Measurements from ENCODE around the gene GNAZ.
"Not testable (repeated sequence)": the region's sequence is repeated elsewhere in the genome, so short reads cannot be mapped to it uniquely, and the experiment has no call there.

The GNAZ gene

GRCh38 chr22:23070418-23071229 lies at the start of gene GNAZ:
Gene GNAZ, plus strand, starts transcription at chr22:23070519. Its CDS starts 25,177 bp downstream, at chr22:23095696.
- in situ Hi-C loops (cut with HindIII; ENCODE audit: low pct_unique_long_range_greater_than_20kb, low sequenced_read_pairs) = no loop called here
- no peak for DNase-seq (ENCODE audit: low read depth in 1 of 2, low spot score in 1 of 2)
- no peak for TF ChIP-seq JUND (IDR thresholded peaks at IDR 0.05; ENCODE audit: low read depth)

DNA sequence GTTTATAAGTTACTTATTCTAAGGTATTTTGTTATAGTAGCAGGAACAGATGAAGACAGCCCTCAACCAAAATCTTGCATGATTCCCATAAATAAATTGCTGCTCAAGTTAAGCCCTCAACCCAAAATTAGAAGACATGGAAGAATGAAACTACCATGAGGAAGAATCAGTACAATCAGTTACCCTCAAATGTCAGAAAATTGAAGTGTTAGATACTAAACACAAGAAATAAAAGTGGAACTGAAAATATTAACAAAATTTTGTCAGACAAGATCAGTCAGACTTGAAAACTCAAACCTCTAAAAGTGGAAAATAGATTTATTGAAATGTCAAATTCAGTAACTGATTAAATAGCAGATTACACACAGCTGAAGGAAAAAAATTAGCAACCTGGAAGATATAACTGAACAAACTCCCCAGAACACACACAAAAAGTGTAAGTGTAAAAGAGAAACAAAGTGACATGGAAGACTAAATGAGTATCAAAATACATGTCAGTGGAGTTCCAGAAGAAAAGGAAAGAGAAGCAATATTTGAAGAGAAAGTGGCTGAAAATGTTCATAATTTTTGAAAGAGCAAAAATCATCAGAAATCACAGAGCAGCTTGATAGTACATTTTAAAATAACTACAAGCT lies 49.5 kb upstream of the GNAZ start:
- no peak for TF ChIP-seq JUND (IDR thresholded peaks at IDR 0.05; ENCODE audit: low read depth)
- no peak for DNase-seq (ENCODE audit: low read depth in 1 of 2, low spot score in 1 of 2)
- in situ Hi-C loops (cut with HindIII; ENCODE audit: low pct_unique_long_range_greater_than_20kb, low sequenced_read_pairs) = no loop called here

DNA sequence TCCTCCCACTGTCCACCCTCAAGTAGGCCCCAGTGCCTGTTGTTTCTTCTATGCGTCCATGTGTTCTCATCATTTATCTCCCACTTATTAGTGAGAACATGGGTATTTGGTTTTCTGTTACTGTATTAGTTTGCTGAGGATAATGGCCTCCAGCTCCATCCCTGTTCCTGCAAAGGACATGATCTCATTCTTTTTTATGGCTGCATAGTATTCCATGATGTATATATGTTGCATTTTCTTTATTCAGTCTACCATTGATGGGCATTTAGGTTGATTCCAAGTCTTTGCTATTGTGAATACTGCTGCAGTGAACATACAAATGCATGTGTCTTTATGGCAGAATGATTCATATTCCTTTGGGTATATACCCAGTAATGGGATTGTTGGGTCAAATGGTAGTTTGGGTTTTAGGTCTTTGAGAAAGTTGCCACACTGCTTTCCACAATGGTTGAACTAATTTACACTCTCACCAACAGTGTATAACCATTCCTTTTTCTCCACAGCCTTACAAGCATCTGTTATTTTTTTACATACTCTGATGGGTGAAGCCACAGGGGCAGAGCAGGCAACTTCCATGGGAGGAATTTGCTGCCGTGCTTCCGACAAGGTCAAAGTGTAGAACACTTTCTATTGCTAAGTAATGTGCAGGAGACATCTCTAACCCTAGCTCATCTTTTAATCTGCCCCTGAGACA lies 48.5 kb upstream of the GNAZ start:
- DNase-seq (ENCODE audit: low read depth in 1 of 2, low spot score in 1 of 2); in situ Hi-C loops (cut with HindIII; ENCODE audit: low pct_unique_long_range_greater_than_20kb, low sequenced_read_pairs): not testable (repeated sequence)

- in situ Hi-C loops (cut with HindIII; ENCODE audit: low pct_unique_long_range_greater_than_20kb, low sequenced_read_pairs) = no loop called here
- DNase-seq (ENCODE audit: low read depth in 1 of 2, low spot score in 1 of 2) = no peak
Observed at GRCh38 chr22:23023294-23023693, 47.0 kb upstream of the GNAZ start.

DNA sequence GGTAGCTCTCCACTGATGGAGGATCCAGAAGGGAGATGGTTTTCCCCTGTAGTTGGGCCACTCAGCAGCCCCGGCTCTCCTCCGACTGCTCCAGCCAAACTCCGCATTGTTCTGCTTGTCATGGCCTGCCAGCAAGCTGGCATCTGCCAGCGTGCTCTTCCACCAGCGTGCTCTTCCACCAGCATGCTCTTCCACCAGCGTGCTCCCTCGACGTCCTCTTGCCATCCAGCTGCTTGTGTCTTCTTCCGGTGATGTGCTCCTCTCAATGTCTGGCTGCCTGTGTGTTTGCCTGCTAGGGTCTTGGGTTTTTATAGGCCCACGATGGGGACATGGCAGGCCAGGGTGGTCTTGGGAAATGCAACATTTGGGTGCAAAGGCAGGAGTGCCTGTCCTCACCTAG lies 43.5 kb upstream of the GNAZ start:
- no peak for TF ChIP-seq JUND (IDR thresholded peaks at IDR 0.05; ENCODE audit: low read depth)
- in situ Hi-C loops (cut with HindIII; ENCODE audit: low pct_unique_long_range_greater_than_20kb, low sequenced_read_pairs) = no loop called here
- DNase-seq (ENCODE audit: low read depth in 1 of 2, low spot score in 1 of 2) = no peak

More at GRCh38 chr22:23023294-23023693, 47.0 kb upstream of the GNAZ start:
- no peak for TF ChIP-seq JUND (IDR thresholded peaks at IDR 0.05; ENCODE audit: low read depth)

DNA sequence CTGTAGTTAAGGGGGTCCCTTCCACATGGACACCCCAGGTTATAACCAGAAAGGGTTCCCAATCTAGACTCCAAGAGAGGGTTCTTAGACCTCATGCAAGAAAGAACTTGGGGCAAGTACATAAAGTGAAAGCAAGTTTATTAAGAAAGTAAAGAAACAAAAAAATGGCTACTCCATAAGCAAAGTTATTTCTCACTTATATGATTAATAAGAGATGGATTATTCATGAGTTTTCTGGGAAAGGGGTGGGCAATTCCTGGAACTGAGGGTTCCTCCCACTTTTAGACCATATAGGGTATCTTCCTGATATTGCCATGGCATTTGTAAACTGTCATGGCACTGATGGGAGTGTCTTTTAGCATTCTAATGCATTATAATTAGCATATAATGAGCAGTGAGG lies 42.5 kb upstream of the GNAZ start:
- in situ Hi-C loops (cut with HindIII; ENCODE audit: low pct_unique_long_range_greater_than_20kb, low sequenced_read_pairs); DNase-seq (ENCODE audit: low read depth in 1 of 2, low spot score in 1 of 2): not testable (repeated sequence)

DNA sequence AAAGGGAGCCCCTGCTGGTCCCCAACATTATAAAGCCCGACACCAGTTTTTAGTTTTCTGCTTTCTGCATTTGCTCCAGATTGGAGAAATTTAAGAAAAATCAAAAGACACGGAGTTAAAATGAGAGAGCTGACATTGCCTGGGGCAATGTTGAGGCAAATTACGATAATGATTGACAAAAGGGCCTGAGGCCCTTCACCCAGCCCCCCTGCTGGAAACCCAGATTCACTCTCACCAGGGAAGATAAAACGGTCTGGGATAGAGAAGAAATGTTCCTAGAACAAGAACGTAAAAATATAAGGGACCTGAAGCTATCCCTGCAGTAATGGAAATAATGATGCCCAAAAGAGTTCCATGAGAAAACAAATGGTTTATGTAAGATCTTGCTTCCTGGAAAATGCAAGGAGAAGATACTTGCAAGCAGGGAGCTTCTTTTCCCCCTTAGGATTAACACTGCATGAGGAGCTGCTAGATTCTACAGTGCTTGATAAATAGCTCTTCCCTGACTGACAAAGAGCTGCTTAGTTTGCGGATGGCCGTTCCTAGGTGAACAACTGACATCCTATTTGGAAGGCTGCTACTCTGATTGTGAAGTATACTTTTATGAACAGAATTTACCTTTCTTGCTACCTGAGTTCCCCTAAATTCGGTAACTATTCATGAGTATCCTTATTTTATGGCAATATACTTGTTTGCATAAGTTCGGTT lies 40.6 kb upstream of the GNAZ start:
- in situ Hi-C loops (cut with HindIII; ENCODE audit: low pct_unique_long_range_greater_than_20kb, low sequenced_read_pairs) = no loop called here
- no peak for DNase-seq (ENCODE audit: low read depth in 1 of 2, low spot score in 1 of 2)

DNA sequence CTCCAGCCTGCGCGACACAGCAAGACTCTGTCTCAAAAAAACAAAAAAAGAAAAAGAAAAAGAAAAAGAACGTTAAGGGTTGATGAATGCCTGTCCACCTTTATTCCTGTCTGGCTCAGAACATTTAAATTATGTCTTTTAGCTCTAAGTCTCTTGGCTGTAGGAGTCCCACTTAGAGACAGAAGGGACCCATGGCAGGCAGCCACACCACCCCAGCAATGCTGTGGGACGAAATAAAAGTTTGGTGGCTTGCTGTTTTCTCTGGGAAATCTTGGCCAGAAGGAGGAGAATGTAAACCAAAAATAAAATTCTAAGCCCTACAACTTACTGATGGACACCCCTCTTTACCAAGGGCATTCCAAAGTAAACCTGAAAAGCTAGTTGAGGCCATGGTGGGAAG lies 38.9 kb upstream of the GNAZ start:
- in situ Hi-C loops (cut with HindIII; ENCODE audit: low pct_unique_long_range_greater_than_20kb, low sequenced_read_pairs) = no loop called here
- no peak for DNase-seq (ENCODE audit: low read depth in 1 of 2, low spot score in 1 of 2)
- TF ChIP-seq JUND (IDR thresholded peaks at IDR 0.05; ENCODE audit: low read depth) = no peak

More for the DNA sequence above, 40.6 kb upstream of the GNAZ start:
- TF ChIP-seq JUND (IDR thresholded peaks at IDR 0.05; ENCODE audit: low read depth) = no peak

GRCh38 chr22:23031786-23032185 lies 38.5 kb upstream of the GNAZ start:
- no peak for TF ChIP-seq JUND (IDR thresholded peaks at IDR 0.05; ENCODE audit: low read depth)
- in situ Hi-C loops (cut with HindIII; ENCODE audit: low pct_unique_long_range_greater_than_20kb, low sequenced_read_pairs) = no loop called here
- DNase-seq (ENCODE audit: low read depth in 1 of 2, low spot score in 1 of 2) = no peak

GRCh38 chr22:23032658-23033057 lies 37.7 kb upstream of the GNAZ start:
- in situ Hi-C loops (cut with HindIII; ENCODE audit: low pct_unique_long_range_greater_than_20kb, low sequenced_read_pairs) = no loop called here
- no peak for TF ChIP-seq JUND (IDR thresholded peaks at IDR 0.05; ENCODE audit: low read depth)
- no peak for DNase-seq (ENCODE audit: low read depth in 1 of 2, low spot score in 1 of 2)

GRCh38 chr22:23033116-23033905 lies 37.0 kb upstream of the GNAZ start:
- TF ChIP-seq JUND (IDR thresholded peaks at IDR 0.05; ENCODE audit: low read depth) = no peak

More at GRCh38 chr22:23033116-23033905, 37.0 kb upstream of the GNAZ start:
- in situ Hi-C loops (cut with HindIII; ENCODE audit: low pct_unique_long_range_greater_than_20kb, low sequenced_read_pairs) = no loop called here
- DNase-seq (ENCODE audit: low read depth in 1 of 2, low spot score in 1 of 2) = peak in 1 of 2 experiments; percentile 26

Data from T47D (cell line).